ENCODE results near the gene PGAP2. TPM values are rescaled to one million over a fixed set of nuclear protein-coding genes. Genes with fewer than 3 reads are reported as not detected.
"Not testable (repeated sequence)": the region's sequence is repeated elsewhere in the genome, so short reads cannot be mapped to it uniquely, and the experiment has no call there.

PGAP2 gene
- total and polyA plus RNA-seq, 2 of the 4 experiments (the other 2 are of a cell fraction), result 10.6 to 31.3 TPM

GRCh38 chr11:3794387-3794786 lies 14.0 kb upstream of the PGAP2 start:
- peaks cover 59% of the 10 kb centered on the region for H4K20me1 ChIP-seq (ENCODE audit: insufficient read depth, low read length)
- dilution Hi-C loops (cut with HindIII; ENCODE audit: low sequenced_read_pairs, unreplicated experiment); CTCF ChIA-PET: not testable (repeated sequence)

More at GRCh38 chr11:3794387-3794786, 14.0 kb upstream of the PGAP2 start:
- ATAC-seq (ENCODE audit: low read depth); DNase-seq; BruUV-seq (replicated peaks); H2BK15ac ChIP-seq (ENCODE audit: low read depth, low read length); H3K27me3 ChIP-seq (ENCODE audit: control insufficient read depth, insufficient read depth, low read length); H3K4me3 ChIP-seq (ENCODE audit: insufficient read depth, low read depth, low read length); H3K4ac ChIP-seq (ENCODE audit: low read depth, low read length); H2BK20ac ChIP-seq (ENCODE audit: low read depth, low read length); H4K5ac ChIP-seq (ENCODE audit: low read depth, low read length); H2AK5ac ChIP-seq (ENCODE audit: low read depth, low read length); in situ Hi-C loops (cut with MboI; ENCODE audit: low sequenced_read_pairs); H3K56ac ChIP-seq (ENCODE audit: extremely low read depth, insufficient read depth, low read length); H3K27ac ChIP-seq (ENCODE audit: insufficient read depth, low read length); H3K18ac ChIP-seq (ENCODE audit: low read depth, low read length); H3K4me1 ChIP-seq (ENCODE audit: control insufficient read depth, insufficient read depth, low read length); H4K91ac ChIP-seq (ENCODE audit: insufficient read depth, low read depth, low read length); H2BK120ac ChIP-seq (ENCODE audit: low read depth, low read length); H2AK9ac ChIP-seq (replicated peaks; ENCODE audit: low read depth, low read length, poor library complexity); H3K9ac ChIP-seq (ENCODE audit: low read depth, low read length); POLR2A ChIA-PET (ENCODE audit: unreplicated experiment); intact Hi-C loops (cut with micrococcal nuclease); H3K9me3 ChIP-seq (ENCODE audit: control insufficient read depth, insufficient read depth, low read length); H3K9me1 ChIP-seq (ENCODE audit: insufficient read depth, low read length); H3K23ac ChIP-seq (ENCODE audit: low read depth, low read length); H3K4me2 ChIP-seq (ENCODE audit: low read depth, low read length); H4K8ac ChIP-seq (ENCODE audit: low read depth in 2 of 2, low read length in 2 of 2); H2BK5ac ChIP-seq (ENCODE audit: low read depth, low read length, poor library complexity, severe bottlenecking); H3K14ac ChIP-seq (replicated peaks; ENCODE audit: low read depth, low read length); H2AFZ ChIP-seq (replicated peaks; ENCODE audit: low read length, poor library complexity): not testable (repeated sequence)
- Histone ChIP-seq H3K36me3 (ENCODE audit: control insufficient read depth, insufficient read depth, low read length) (peaks cover 19% of the 10 kb centered on the region), H3K79me1 (ENCODE audit: low read depth in 1 of 2, low read length in 2 of 2) (peaks cover 4 to 32% of the 10 kb centered on the region in 2 experiments; a peak in 3 of 4 replicates)
- WGBS, 2 experiments (ENCODE audit: extremely low coverage in 2 of 2, insufficient read length in 1 of 2), result 96% methylated on average over 4 of the region's 10 CpGs; no CpG with 5 or more reads in 1 of the 2 experiments
